ENCODE measurements around the gene IRX6. TPM values are rescaled to one million over a fixed set of nuclear protein-coding genes. Genes with fewer than 3 reads are reported as not detected.

IRX6 gene
- total and polyA plus RNA-seq, 2 of the 8 experiments (the other 6 are each of a cell fraction or from before 2014, with no cell fraction given), result 0.61 TPM; not detected in 1

DNA sequence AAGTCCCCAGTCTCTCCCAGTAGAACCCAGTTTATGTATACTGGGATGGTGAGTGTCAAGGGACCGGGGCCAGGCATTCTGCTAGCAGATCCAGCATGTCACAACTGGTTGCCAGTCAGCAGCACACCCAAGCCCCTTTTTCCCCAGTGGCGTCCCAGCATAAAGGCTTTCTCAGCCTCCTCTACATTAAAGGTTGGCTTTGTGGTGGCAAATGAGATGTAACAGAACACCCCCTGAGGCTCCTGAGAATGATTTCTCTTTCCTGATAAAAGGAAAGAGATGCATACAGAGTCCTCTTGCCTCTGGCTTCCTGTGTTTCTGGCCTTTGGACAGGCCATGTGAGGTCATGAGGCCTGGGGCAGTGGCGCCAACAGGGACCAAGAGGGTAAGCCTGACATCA lies 27.9 kb downstream of the IRX6 start:
- H3K4me2 ChIP-seq (ENCODE audit: insufficient read depth in 1 of 2, low read depth in 2 of 2, low read length in 2 of 2), result no peak overlapping the region
- H2BK5ac ChIP-seq (ENCODE audit: low read depth, low read length), result no peak overlapping the region
- H3K23me2 ChIP-seq (ENCODE audit: low read depth, low read length), result no peaks in the 10 kb centered on the region
- H3K18ac ChIP-seq (ENCODE audit: extremely low read depth, low read length), result no peak overlapping the region
- H3K14ac ChIP-seq (ENCODE audit: insufficient read length), result no peak overlapping the region
- no peaks in the 10 kb centered on the region for H3K27me3 ChIP-seq (replicated peaks in 1 of 4; ENCODE audit: control insufficient read depth in 3 of 4, extremely low read depth in 1 of 4, insufficient read depth in 3 of 4, low read length in 3 of 4)
- no peak overlapping the region for H2BK120ac ChIP-seq (replicated peaks; ENCODE audit: low read depth, low read length)
- no peak overlapping the region for H2BK20ac ChIP-seq (ENCODE audit: low read length)
- H4K91ac ChIP-seq (replicated peaks; ENCODE audit: insufficient read length, low read length), result no peak overlapping the region
- no peak overlapping the region for H2BK12ac ChIP-seq (ENCODE audit: low read depth, low read length)
- POLR2A ChIA-PET (ENCODE audit: partially characterized antibody), result no interaction called here
- TF ChIP-seq NANOG (IDR thresholded peaks at IDR 0.05; ENCODE audit: insufficient read depth, low read depth, low read length, poor library complexity, severe bottlenecking), result no peak
- no peak for TF ChIP-seq SP4 (IDR thresholded peaks at IDR 0.05; ENCODE audit: low read length)
- TF ChIP-seq SIRT6 (IDR thresholded peaks at IDR 0.05; ENCODE audit: low read length), result no peak
- no peak overlapping the region for H3K56ac ChIP-seq (replicated peaks; ENCODE audit: insufficient read length, low read depth, low read length)
- H3K79me2 ChIP-seq (ENCODE audit: control insufficient read depth in 1 of 2, insufficient read depth in 2 of 2, low read length in 2 of 2), result no peaks in the 10 kb centered on the region
- CTCF ChIA-PET (ENCODE audit: partially characterized antibody), result interaction anchor here (1.2 kb wide), 2 partner anchors 13 to 19 kb away, joined by 3 to 4 read pairs; no protein-coding TSS in a partner anchor
- H2BK15ac ChIP-seq (ENCODE audit: low read length), result no peak overlapping the region
- H4K20me1 ChIP-seq (replicated peaks in 1 of 2; ENCODE audit: control insufficient read depth in 1 of 2, insufficient read depth in 2 of 2, low read length in 2 of 2), result no peaks in the 10 kb centered on the region
- no peaks in the 10 kb centered on the region for H3K9me3 ChIP-seq (ENCODE audit: insufficient read depth in 2 of 2, low read depth in 1 of 2, low read length in 1 of 2)
- H2AK5ac ChIP-seq (ENCODE audit: low read depth, low read length), result no peak overlapping the region
- no peak overlapping the region for H2AFZ ChIP-seq (ENCODE audit: low read length)
- H4K8ac ChIP-seq (ENCODE audit: extremely low read depth, insufficient read depth, low read length), result no peak overlapping the region
- no peak overlapping the region for H3K27ac ChIP-seq (ENCODE audit: low read depth, low read length)
- H3K4me1 ChIP-seq (replicated peaks in 1 of 4; ENCODE audit: control insufficient read depth in 3 of 4, insufficient read depth in 4 of 4, low read length in 3 of 4), result no peaks in the 10 kb centered on the region
- 86% methylated on average over 3 of the region's 3 CpGs; no CpG with 5 or more reads in 1 of the 2 experiments for WGBS, 2 experiments (ENCODE audit: extremely low coverage in 1 of 2, insufficient coverage in 1 of 2, insufficient read length in 1 of 2, insufficient replicate concordance in 2 of 2, low coverage in 1 of 2, low lambda C conversion rate in 2 of 2, missing lambda C conversion rate in 1 of 2)
- H3K79me1 ChIP-seq (ENCODE audit: low read depth, low read length), result no peaks in the 10 kb centered on the region
- no peak overlapping the region for H3K23ac ChIP-seq (ENCODE audit: insufficient read length)
- no peak overlapping the region for H4K5ac ChIP-seq (ENCODE audit: insufficient read length, low read depth, low read length)
- H3K9ac ChIP-seq (replicated peaks in 1 of 4; ENCODE audit: extremely low read depth in 1 of 4, low read depth in 3 of 4, low read length in 3 of 4), result no peak overlapping the region
- FAIRE-seq (no peak), DNase-seq (ENCODE audit: low read depth in 1 of 2, low spot score in 2 of 2) (no peak)
- H3K36me3 ChIP-seq (ENCODE audit: control insufficient read depth in 2 of 4, insufficient read depth in 4 of 4, low read length in 3 of 4), result no peaks in the 10 kb centered on the region; a peak in 1 of 8 replicates
- H3K4me3 ChIP-seq (ENCODE audit: extremely low read depth in 1 of 4, insufficient read depth in 2 of 4, low read depth in 3 of 4, low read length in 4 of 4), result no peak overlapping the region
- H3K4ac ChIP-seq (replicated peaks; ENCODE audit: insufficient read length, low read depth, low read length), result no peak overlapping the region
